ENCODE results near the gene FMO5. TPM values are rescaled to one million over a fixed set of nuclear protein-coding genes. Genes with fewer than 3 reads are reported as not detected.
"Not testable (repeated sequence)": the region's sequence is repeated elsewhere in the genome, so short reads cannot be mapped to it uniquely, and the experiment has no call there.

The FMO5 gene
- total RNA-seq, 1 donor from 2014 or later, result 1.0 TPM

DNA sequence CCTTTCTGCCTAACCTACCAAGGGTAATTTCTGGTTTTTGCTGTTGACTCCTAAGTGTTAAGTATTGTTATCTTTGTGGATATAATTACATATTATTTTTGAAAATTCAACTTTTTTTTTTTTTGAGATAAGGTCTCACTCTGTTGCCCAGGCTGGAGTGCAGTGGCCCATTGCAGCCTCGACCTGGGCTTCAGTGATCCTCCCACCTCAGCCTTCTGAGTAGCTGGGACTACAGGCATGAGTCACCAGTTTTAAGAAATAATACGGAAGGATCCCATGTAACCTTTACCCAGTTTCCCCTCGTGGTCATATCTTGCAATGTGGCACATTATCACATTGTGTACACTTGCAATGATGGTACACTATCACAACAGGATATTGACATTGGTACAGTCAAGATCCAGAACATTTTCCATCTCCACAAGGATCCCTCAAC, 20.5 kb upstream of the FMO5 start:
- TF ChIP-seq CTCF (conservative IDR thresholded peaks at IDR 0.05; ENCODE audit: low read depth, low read length), result no peak
- no peak for DNase-seq (ENCODE audit: low read depth)
- H3K4me3 ChIP-seq (ENCODE audit: low read depth, low read length), result no peak overlapping the region

GRCh38 chr1:147245129-147245528, 20.0 kb upstream of the FMO5 start:
- no peak for DNase-seq (ENCODE audit: low read depth)
- H3K4me3 ChIP-seq (ENCODE audit: low read depth, low read length), result no peak overlapping the region
- no peak for TF ChIP-seq CTCF (conservative IDR thresholded peaks at IDR 0.05; ENCODE audit: low read depth, low read length)

DNA sequence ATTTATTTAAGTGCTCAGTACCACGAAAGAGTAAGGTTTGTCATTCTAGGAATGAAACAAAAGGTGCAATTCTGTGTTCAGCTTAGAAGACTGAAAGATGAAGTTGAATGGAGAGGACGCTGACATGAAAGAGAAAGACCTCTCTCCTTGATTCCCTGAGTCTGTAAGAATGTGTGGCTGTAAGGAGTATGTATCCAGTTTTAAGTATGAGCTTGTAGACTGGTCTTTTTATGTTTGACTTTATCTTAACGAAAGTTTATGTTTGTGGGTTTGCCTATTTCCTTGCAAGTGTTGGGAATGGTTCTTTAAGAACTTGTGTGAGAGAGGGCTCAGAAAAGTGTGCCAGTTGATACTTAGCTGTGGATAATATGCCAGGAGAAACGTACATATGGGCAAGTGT, 18.7 kb upstream of the FMO5 start:
- H3K4me3 ChIP-seq (ENCODE audit: low read depth, low read length), result peak overlapping the region; percentile 90
- TF ChIP-seq CTCF (conservative IDR thresholded peaks at IDR 0.05; ENCODE audit: low read depth, low read length), result no peak
- DNase-seq (ENCODE audit: low read depth), result no peak

GRCh38 chr1:147243228-147243685, 18.1 kb upstream of the FMO5 start:
- no peak for DNase-seq (ENCODE audit: low read depth)
- peak overlapping the region; percentile 90 for H3K4me3 ChIP-seq (ENCODE audit: low read depth, low read length)
- TF ChIP-seq CTCF (conservative IDR thresholded peaks at IDR 0.05; ENCODE audit: low read depth, low read length), result no peak

GRCh38 chr1:147242449-147243227, 17.5 kb upstream of the FMO5 start, which contains the start of gene CHD1L:
CHD1L (plus strand) TSS chr1:147242684; CDS start chr1:147242704, 20 bp downstream.
- DNase-seq (ENCODE audit: low read depth), result peak; percentile 66
- peak; percentile 81 for TF ChIP-seq CTCF (conservative IDR thresholded peaks at IDR 0.05; ENCODE audit: low read depth, low read length)
- H3K4me3 ChIP-seq (ENCODE audit: low read depth, low read length), result peak within 1 kb of the TSS; percentile 90

- peak overlapping the region; percentile 90 for H3K4me3 ChIP-seq (ENCODE audit: low read depth, low read length)
- no peak for DNase-seq (ENCODE audit: low read depth)
- TF ChIP-seq CTCF (conservative IDR thresholded peaks at IDR 0.05; ENCODE audit: low read depth, low read length), result no peak
Measured at GRCh38 chr1:147241934-147242448, 16.9 kb upstream of the FMO5 start.

DNA sequence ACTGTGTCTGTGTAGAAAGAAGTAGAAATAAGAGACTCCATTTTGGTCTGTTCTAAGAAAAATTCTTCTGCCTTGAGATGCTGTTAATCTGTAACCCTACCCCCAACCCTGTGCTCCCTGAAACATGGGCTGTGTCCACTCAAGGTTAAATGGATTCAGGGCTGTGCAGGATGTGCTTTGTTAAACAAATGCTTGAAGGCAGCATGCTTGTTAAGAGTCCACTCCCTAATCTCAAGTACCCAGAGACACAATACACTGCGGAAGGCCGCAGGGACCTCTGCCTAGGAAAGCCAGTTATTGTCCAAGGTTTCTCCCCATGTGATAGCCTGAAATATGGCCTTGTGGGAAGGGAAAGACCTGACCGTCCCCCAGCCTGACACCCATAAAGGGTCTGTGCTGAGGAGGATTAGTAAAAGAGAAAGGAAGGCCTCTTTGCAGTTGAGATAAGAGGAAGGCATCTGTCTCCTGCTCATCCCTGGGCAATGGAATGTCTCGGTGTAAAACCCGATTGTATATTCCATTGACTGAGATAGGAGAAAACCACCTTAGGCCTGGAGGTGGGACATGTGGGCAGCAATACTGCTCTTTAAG, 15.1 kb upstream of the FMO5 start:
- DNase-seq (ENCODE audit: low read depth); H3K4me3 ChIP-seq (ENCODE audit: low read depth, low read length): not testable (repeated sequence)
